GM23248 (cell line): ENCODE measurements around the gene WASF3. TPM values are rescaled to one million over a fixed set of nuclear protein-coding genes. Genes with fewer than 3 reads are reported as not detected.

Source experiments
- DNase-seq: peaks from one replicate; pipeline ENCODE4 v3.0.0-alpha.2; 2015
- H2AFZ ChIP-seq: fragments of 200-600 bp; sonication (generic); 2 replicates; pipeline ENCODE4 v1.6.1; 2016; ENCODE audit warnings: antibody characterized with exemption
- H3F3A ChIP-seq: fragments of 200-600 bp; sonication (generic); 2 replicates; pipeline ENCODE4 v1.6.1; 2016; ENCODE audit warnings: mild to moderate bottlenecking, antibody characterized with exemption, mixed run types; ENCODE audit not compliant: insufficient read depth
- H3K27ac ChIP-seq: fragments of 200-600 bp; sonication (generic); 2 replicates; pipeline ENCODE4 v1.5.1; 2016; ENCODE audit warnings: mild to moderate bottlenecking
- H3K27me3 ChIP-seq: fragments of 200-600 bp; sonication (generic); replicated peaks from 2 replicates; pipeline ENCODE4 v1.6.1; 2016; ENCODE audit warnings: mild to moderate bottlenecking; ENCODE audit not compliant: insufficient read depth
- H3K36me3 ChIP-seq: fragments of 200-600 bp; sonication (generic); 2 replicates; pipeline ENCODE4 v1.6.1; 2016; ENCODE audit warnings: low read depth, mild to moderate bottlenecking
- H3K4me1 ChIP-seq: fragments of 200-600 bp; sonication (generic); 2 replicates; pipeline ENCODE4 v1.6.1; 2016; ENCODE audit warnings: mild to moderate bottlenecking; ENCODE audit not compliant: insufficient read depth
- H3K4me2 ChIP-seq: fragments of 200-600 bp; sonication (generic); one replicate; pipeline ENCODE4 v1.6.1; 2016; ENCODE audit warnings: mild to moderate bottlenecking; ENCODE audit not compliant: unreplicated experiment
- H3K4me3 ChIP-seq: fragments of 200-600 bp; sonication (generic); 2 replicates; pipeline ENCODE4 v1.5.1; 2016; ENCODE audit warnings: mild to moderate bottlenecking
- H3K79me2 ChIP-seq: fragments of 200-600 bp; sonication (generic); 2 replicates; pipeline ENCODE4 v1.6.1; 2016; ENCODE audit warnings: mild to moderate bottlenecking; ENCODE audit not compliant: insufficient read depth
- H3K9ac ChIP-seq: fragments of 200-600 bp; sonication (generic); 2 replicates; pipeline ENCODE4 v1.6.1; 2016; ENCODE audit warnings: mild to moderate bottlenecking
- H3K9me2 ChIP-seq: fragments of 200-600 bp; sonication (generic); 2 replicates; pipeline ENCODE4 v1.6.1; 2016; ENCODE audit warnings: mixed run types, mild to moderate bottlenecking, moderate library complexity; ENCODE audit not compliant: insufficient read depth
- H3K9me3 ChIP-seq: fragments of 200-600 bp; sonication (generic); one replicate; pipeline ENCODE4 v1.6.1; 2017; ENCODE audit warnings: low read depth
- H4K20me1 ChIP-seq: fragments of 200-600 bp; sonication (generic); 2 replicates; pipeline ENCODE4 v1.6.0; 2016; ENCODE audit not compliant: insufficient read depth
- EZH2 ChIP-seq: fragments of 200-600 bp; sonication (generic); IDR thresholded peaks from 2 replicates; pipeline ENCODE4 v1.6.1; 2018; ENCODE audit warnings: antibody characterized with exemption, mild to moderate bottlenecking; ENCODE audit not compliant: insufficient read depth, poor library complexity, severe bottlenecking
- EZH2phosphoT487 ChIP-seq: fragments of 200-600 bp; sonication (generic); IDR thresholded peaks from 2 replicates; pipeline ENCODE4 v1.6.1; 2018; ENCODE audit warnings: antibody characterized with exemption, moderate library complexity, mild to moderate bottlenecking, low read depth; ENCODE audit not compliant: insufficient read depth
- WGBS, 2 experiments: methylation state at CpG; one replicate each; pipeline ENCODE4 v1.1.6; 2015 to 2017; ENCODE audit warnings: low lambda C conversion rate in 2 of 2, low coverage in 1 of 2; ENCODE audit errors: missing lambda C conversion rate in 2 of 2; 5-methylcytosine and 5-hydroxymethylcytosine counted together
- in situ Hi-C: fragments of 300-500 bp; cut with MboI; formaldehyde crosslinking; loops from 2 replicates; pipeline ENCODE4 v1.15.0; 2020
- polyA plus RNA-seq: library from polyadenylated mRNA; unstranded; fragments of >200 nt; fragmentation: Nextera tagmentation; extraction: Ambion mirVana; gene quantifications from 2 replicates; pipeline ENCODE4 v1.2.1, GENCODE V29; 2016
- total RNA-seq: library from RNA; depleted of rRNA; stranded (reverse); fragments of >200 nt; shearing (Covaris generic); gene quantifications from 2 replicates; pipeline ENCODE4 v1.2.3, GENCODE V29; 2014

WASF3 gene
- total and polyA plus RNA-seq, 2 experiments from 2014 or later = 14.7 to 19.9 TPM

- no peak overlapping the region for H3K27ac ChIP-seq
- H2AFZ ChIP-seq = no peak overlapping the region
- H3K27me3 ChIP-seq = peaks cover 4% of the 10 kb centered on the region; the same call in 1 of the 2 replicates
- in situ Hi-C loops = loop anchor here (25.0 kb wide), 1 partner anchor 1118 kb away; no protein-coding TSS in a partner anchor
- H3K4me1 ChIP-seq = no peaks in the 10 kb centered on the region
- H3K9ac ChIP-seq = no peak overlapping the region
- no peaks in the 10 kb centered on the region for H3K9me3 ChIP-seq
- H3K36me3 ChIP-seq = no peaks in the 10 kb centered on the region
- H3K4me3 ChIP-seq = no peak overlapping the region
- DNase-seq = no peak
- no peak overlapping the region for H3K4me2 ChIP-seq
- TF ChIP-seq EZH2phosphoT487 (no peak), EZH2 (no peak)
- no peaks in the 10 kb centered on the region for H3K9me2 ChIP-seq
- no peaks in the 10 kb centered on the region for H4K20me1 ChIP-seq
- no peaks in the 10 kb centered on the region for H3K79me2 ChIP-seq
- WGBS, 2 experiments = 43 to 55% methylated on average over 4 of the region's 4 CpGs
- no peaks in the 10 kb centered on the region for H3F3A ChIP-seq
Observed at GRCh38 chr13:26705536-26705935, 148.1 kb downstream of the WASF3 start.

GRCh38 chr13:26706381-26706780 is 148.9 kb downstream of the WASF3 start:
- DNase-seq = no peak
- in situ Hi-C loops = loop anchor here (25.0 kb wide), 1 partner anchor 1119 kb away; no protein-coding TSS in a partner anchor
- no peak for TF ChIP-seq EZH2
- H3K9me2 ChIP-seq = no peaks in the 10 kb centered on the region
- H3K9me3 ChIP-seq = no peaks in the 10 kb centered on the region
- no peaks in the 10 kb centered on the region for H3K4me1 ChIP-seq
- H4K20me1 ChIP-seq = no peaks in the 10 kb centered on the region
- H3F3A ChIP-seq = no peaks in the 10 kb centered on the region
- no peak overlapping the region for H2AFZ ChIP-seq
- no peak overlapping the region for H3K4me2 ChIP-seq
- H3K27me3 ChIP-seq = peaks cover 9% of the 10 kb centered on the region; the same call in 1 of the 2 replicates
- WGBS, 2 experiments = 46 to 48% methylated on average over 7 of the region's 7 CpGs
- H3K36me3 ChIP-seq = no peaks in the 10 kb centered on the region
- H3K27ac ChIP-seq = no peak overlapping the region
- H3K79me2 ChIP-seq = no peaks in the 10 kb centered on the region
- H3K9ac ChIP-seq = no peak overlapping the region
- H3K4me3 ChIP-seq = no peak overlapping the region

GRCh38 chr13:26707122-26708006 is 149.9 kb downstream of the WASF3 start:
- H3K4me3 ChIP-seq = no peak overlapping the region
- H2AFZ ChIP-seq = no peak overlapping the region
- peaks cover 7% of the 10 kb centered on the region; the same call in 1 of the 2 replicates for H3K27me3 ChIP-seq
- WGBS, 2 experiments = 38 to 44% methylated on average over 13 of the region's 13 CpGs
- no peaks in the 10 kb centered on the region for H3K36me3 ChIP-seq
- H4K20me1 ChIP-seq = no peaks in the 10 kb centered on the region
- in situ Hi-C loops = loop anchor here (25.0 kb wide), 1 partner anchor 1120 kb away; no protein-coding TSS in a partner anchor
- H3K9me3 ChIP-seq = no peaks in the 10 kb centered on the region
- H3K27ac ChIP-seq = no peak overlapping the region
- H3K9ac ChIP-seq = no peak overlapping the region
- TF ChIP-seq EZH2 (no peak), EZH2phosphoT487 (no peak)
- no peaks in the 10 kb centered on the region for H3F3A ChIP-seq
- no peaks in the 10 kb centered on the region for H3K9me2 ChIP-seq
- peak; percentile 73 for DNase-seq
- no peaks in the 10 kb centered on the region for H3K4me1 ChIP-seq
- no peak overlapping the region for H3K4me2 ChIP-seq
- H3K79me2 ChIP-seq = no peaks in the 10 kb centered on the region

- TF ChIP-seq EZH2 (no peak), EZH2phosphoT487 (no peak)
- in situ Hi-C loops = loop anchor here (25.0 kb wide), 1 partner anchor 1121 kb away; no protein-coding TSS in a partner anchor
- Histone ChIP-seq H3K4me2 (no peak overlapping the region), H3K27me3 (peaks cover 7% of the 10 kb centered on the region; the same call in 1 of the 2 replicates), H3K79me2 (no peaks in the 10 kb centered on the region), H2AFZ (no peak overlapping the region), H3F3A (no peaks in the 10 kb centered on the region), H3K27ac (no peak overlapping the region), H4K20me1 (no peaks in the 10 kb centered on the region), H3K4me1 (no peaks in the 10 kb centered on the region), H3K9me3 (no peaks in the 10 kb centered on the region), H3K36me3 (no peaks in the 10 kb centered on the region), H3K9me2 (no peaks in the 10 kb centered on the region), H3K4me3 (no peak overlapping the region), H3K9ac (no peak overlapping the region)
- WGBS, 2 experiments = 61 to 63% methylated on average over 6 of the region's 6 CpGs
- no peak for DNase-seq
Observed at GRCh38 chr13:26708007-26708297, 150.5 kb downstream of the WASF3 start.
